NCI-H2196 treated with DMSO at 0.1 percent for 48 hours (cell line): ENCODE results near the gene TTLL11.
"Not testable (repeated sequence)": the region's sequence is repeated elsewhere in the genome, so short reads cannot be mapped to it uniquely, and the experiment has no call there.

Experiments used
- DNase-seq: peaks from one replicate; lab custom pipeline; 2025; ENCODE audit not compliant: unreplicated experiment; lab: John Stamatoyannopoulos, UW

The TTLL11 gene

GRCh38 chr9:121792476-121792875 lies 300.6 kb downstream of the TTLL11 start:
- DNase-seq: not testable (repeated sequence)

- no peak for DNase-seq
Measured at GRCh38 chr9:121790841-121791240, 302.3 kb downstream of the TTLL11 start.

GRCh38 chr9:121788686-121789366 lies 304.3 kb downstream of the TTLL11 start:
- no peak for DNase-seq

GRCh38 chr9:121786998-121787422 lies 306.1 kb downstream of the TTLL11 start:
- no peak for DNase-seq

- no peak for DNase-seq
Measured at GRCh38 chr9:121786543-121786948, 306.6 kb downstream of the TTLL11 start.

- DNase-seq: no peak
Measured at GRCh38 chr9:121785673-121786542, 307.2 kb downstream of the TTLL11 start.

GRCh38 chr9:121784731-121785411 lies 308.2 kb downstream of the TTLL11 start:
- DNase-seq: no peak

GRCh38 chr9:121783521-121784507 lies 309.3 kb downstream of the TTLL11 start:
- DNase-seq: no peak

GRCh38 chr9:121783111-121783510 lies 310.0 kb downstream of the TTLL11 start:
- DNase-seq: no peak

- no peak for DNase-seq
Measured at GRCh38 chr9:121782514-121783110, 310.5 kb downstream of the TTLL11 start.

- no peak for DNase-seq
Measured at GRCh38 chr9:121781701-121782464, 311.2 kb downstream of the TTLL11 start.

- no peak for DNase-seq
Measured at GRCh38 chr9:121781145-121781548, 312.0 kb downstream of the TTLL11 start.

- DNase-seq: no peak
Measured at GRCh38 chr9:121780177-121781040, 312.7 kb downstream of the TTLL11 start.

- no peak for DNase-seq
Measured at GRCh38 chr9:121779381-121780117, 313.6 kb downstream of the TTLL11 start.

GRCh38 chr9:121778252-121779225 lies 314.6 kb downstream of the TTLL11 start:
- DNase-seq: no peak
